SK-N-SH (cell line): ENCODE results near the gene HDGFL2. TPM values are rescaled to one million over a fixed set of nuclear protein-coding genes. Genes with fewer than 3 reads are reported as not detected.

Experiments used
- CTCF ChIA-PET: fragments of 300-600, 350-600 bp; formaldehyde crosslinking; extraction: SDS; loops from one replicate; lab custom pipeline; 2021; lab: Yijun Ruan, JAX
- POLR2A ChIA-PET: fragments of 350-600 bp; sonication (Branson Sonifier 250); formaldehyde crosslinking; extraction: SDS; loops from one replicate; lab custom pipeline; 2020; ENCODE audit warnings: antibody characterized with exemption, inconsistent platforms; lab: Yijun Ruan, JAX
- DNase-seq: peaks from one replicate; pipeline ENCODE4 v3.0.0; 2012
- H2AFZ ChIP-seq: fragments of 200-600 bp; sonication (generic); 2 replicates; pipeline ENCODE4 v1.8.1; 2016; ENCODE audit warnings: antibody characterized with exemption, mild to moderate bottlenecking, low read depth
- H3F3A ChIP-seq: fragments of 200-600 bp; sonication (generic); replicated peaks from 2 replicates; pipeline ENCODE3; 2016; ENCODE audit warnings: antibody characterized with exemption, mild to moderate bottlenecking; ENCODE audit not compliant: insufficient read depth
- H3K27ac ChIP-seq, 2 experiments: fragments of 200-500 bp in 1 of 2; fragments of 200-600 bp in 1 of 2; sonication (Bioruptor generic) in 1 of 2; sonication (generic), shearing (Covaris generic) in 1 of 2; 2 replicates each; pipeline versions ENCODE4 v1.5.1 to v1.6.1; 2014 to 2016; ENCODE audit warnings: low read depth in 2 of 2, inconsistent platforms in 1 of 2, low read length in 1 of 2, mild to moderate bottlenecking in 1 of 2, mixed read lengths in 1 of 2
- H3K27me3 ChIP-seq: fragments of 200-600 bp; sonication (generic), shearing (Covaris generic); 2 replicates; pipeline ENCODE4 v1.6.1; 2016; ENCODE audit warnings: mixed run types; ENCODE audit not compliant: insufficient read depth
- H3K36me3 ChIP-seq, 2 experiments: fragments of 200-500 bp in 1 of 2; fragments of 200-600 bp in 1 of 2; sonication (Bioruptor generic) in 1 of 2; sonication (generic) in 1 of 2; replicated peaks in 1 of 2; 2 replicates each; pipeline versions ENCODE3 to v1.5.1; 2014 to 2016; ENCODE audit warnings: low read length in 1 of 2, mild to moderate bottlenecking in 1 of 2; ENCODE audit not compliant: insufficient read depth in 2 of 2, control insufficient read depth in 1 of 2
- H3K4me1 ChIP-seq, 2 experiments: fragments of 200-500 bp in 1 of 2; fragments of 200-600 bp in 1 of 2; sonication (Bioruptor generic) in 1 of 2; sonication (generic), shearing (Covaris generic) in 1 of 2; 2 replicates each; pipeline versions ENCODE4 v1.5.1 to v1.6.1; 2014 to 2016; ENCODE audit warnings: low read depth in 1 of 2, low read length in 1 of 2, mixed run types in 1 of 2; ENCODE audit not compliant: insufficient read depth in 2 of 2, control insufficient read depth in 1 of 2
- H3K4me2 ChIP-seq: fragments of 200-600 bp; sonication (generic), shearing (Covaris generic); 2 replicates; pipeline ENCODE4 v1.6.1; 2017; ENCODE audit warnings: mixed run types
- H3K4me3 ChIP-seq, 2 experiments: fragments of 200-500 bp in 1 of 2; fragments of 200-600 bp in 1 of 2; sonication (Bioruptor generic) in 1 of 2; sonication (generic), shearing (Covaris generic) in 1 of 2; 2 replicates each; pipeline versions ENCODE4 v1.5.1 to v1.8.1; 2014 to 2016; ENCODE audit warnings: low read depth in 2 of 2, inconsistent platforms in 1 of 2, low read length in 1 of 2, mild to moderate bottlenecking in 1 of 2, mixed read lengths in 1 of 2, moderate library complexity in 1 of 2
- H3K79me2 ChIP-seq: fragments of 200-600 bp; sonication (generic); 2 replicates; pipeline ENCODE4 v1.8.1; 2017; ENCODE audit warnings: mild to moderate bottlenecking; ENCODE audit not compliant: insufficient read depth
- H3K9ac ChIP-seq: fragments of 200-600 bp; sonication (generic); 2 replicates; pipeline ENCODE4 v1.6.1; 2017; ENCODE audit warnings: mixed run types
- H3K9me2 ChIP-seq: fragments of 200-600 bp; sonication (generic); 2 replicates; pipeline ENCODE4 v1.6.1; 2017; ENCODE audit warnings: mixed run types
- H3K9me3 ChIP-seq: fragments of 200-600 bp; sonication (generic); 2 replicates; pipeline ENCODE4 v1.6.1; 2017; ENCODE audit warnings: mixed run types, mild to moderate bottlenecking, moderate library complexity
- H4K20me1 ChIP-seq: fragments of 200-600 bp; sonication (generic); 2 replicates; pipeline ENCODE4 v1.6.1; 2017; ENCODE audit warnings: mild to moderate bottlenecking, mixed run types; ENCODE audit not compliant: insufficient read depth
- ELF1 ChIP-seq: IDR thresholded peaks from 2 replicates; pipeline ENCODE4 v1.4.0; 2012
- EP300 ChIP-seq, 2 experiments: IDR thresholded peaks; 2 replicates each; pipeline versions ENCODE4 v1.4.0 to v1.6.1; 2012; ENCODE audit warnings: borderline replicate concordance in 1 of 2, low read depth in 1 of 2, low read length in 1 of 2
- GATA2 ChIP-seq: sonication (generic); formaldehyde crosslinking; IDR thresholded peaks from 2 replicates; pipeline ENCODE4 v1.5.0; 2020; ENCODE audit warnings: mild to moderate bottlenecking, missing genetic modification reagents
- JUND ChIP-seq: IDR thresholded peaks from 2 replicates; pipeline ENCODE4 v1.4.0; 2012
- MXI1 ChIP-seq: IDR thresholded peaks from 2 replicates; pipeline ENCODE4 v1.6.1; 2012; ENCODE audit warnings: mild to moderate bottlenecking, low read depth, low read length, improper control_type of control experiment
- NRF1 ChIP-seq: IDR thresholded peaks from 2 replicates; pipeline ENCODE4 v1.6.1; 2012; ENCODE audit warnings: low read depth, mild to moderate bottlenecking, low read length
- POLR2AphosphoS5 ChIP-seq: IDR thresholded peaks from 2 replicates; pipeline ENCODE4 v1.6.1; 2012; ENCODE audit warnings: low read depth, low read length
- RCOR1 ChIP-seq: fragments of 150-350 bp; IDR thresholded peaks from 2 replicates; pipeline ENCODE4 v1.6.1; 2017; ENCODE audit warnings: antibody characterized with exemption, low read length
- RFX5 ChIP-seq: IDR thresholded peaks from 2 replicates; pipeline ENCODE4 v1.6.1; 2012; ENCODE audit warnings: mild to moderate bottlenecking, improper control_type of control experiment, low read length
- RXRA ChIP-seq: IDR thresholded peaks from 2 replicates; pipeline ENCODE4 v1.4.0; 2012; ENCODE audit warnings: low read depth, mild to moderate bottlenecking, borderline replicate concordance
- SMC3 ChIP-seq: IDR thresholded peaks from 2 replicates; pipeline ENCODE4 v1.6.1; 2012; ENCODE audit warnings: low read depth, low read length, improper control_type of control experiment
- TAF1 ChIP-seq: IDR thresholded peaks from 2 replicates; pipeline ENCODE4 v1.6.1; 2012; ENCODE audit warnings: low read depth, mild to moderate bottlenecking, low read length, moderate library complexity, borderline replicate concordance
- TEAD4 ChIP-seq: IDR thresholded peaks from 2 replicates; pipeline ENCODE4 v1.4.0; 2012; ENCODE audit warnings: mild to moderate bottlenecking, borderline replicate concordance; ENCODE audit not compliant: insufficient read depth
- WGBS: methylation state at CpG from one replicate; pipeline ENCODE4 v1.1.6; 2017; ENCODE audit warnings: low lambda C conversion rate; 5-methylcytosine and 5-hydroxymethylcytosine counted together
- polyA plus RNA-seq, 3 experiments: library from polyadenylated mRNA; depleted of rRNA; stranded (reverse); fragments of >200 nt; gene quantifications; 2 replicates each; pipeline ENCODE4 v1.2.3, GENCODE V29; 2012
- TF ChIP-seq, protein P1 (sequence below): fragments of 150-350 bp; IDR thresholded peaks from 2 replicates; pipeline ENCODE4 v1.6.1; 2017; ENCODE audit warnings: antibody characterized with exemption, low read length, low read depth, borderline replicate concordance
- TF ChIP-seq, protein P2 (sequence below): IDR thresholded peaks from 2 replicates; pipeline ENCODE4 v1.6.1; 2012; ENCODE audit warnings: mild to moderate bottlenecking, low read depth, low read length, moderate library complexity
- TF ChIP-seq, protein P3 (sequence below): fragments of 150-350 bp; IDR thresholded peaks from 2 replicates; pipeline ENCODE4 v1.6.1; 2016; ENCODE audit warnings: mild to moderate bottlenecking, low read depth, low read length

The HDGFL2 gene
- polyA plus RNA-seq, 1 of the 3 experiments (the other 2 are of a cell fraction), result 77.8 TPM

DNA sequence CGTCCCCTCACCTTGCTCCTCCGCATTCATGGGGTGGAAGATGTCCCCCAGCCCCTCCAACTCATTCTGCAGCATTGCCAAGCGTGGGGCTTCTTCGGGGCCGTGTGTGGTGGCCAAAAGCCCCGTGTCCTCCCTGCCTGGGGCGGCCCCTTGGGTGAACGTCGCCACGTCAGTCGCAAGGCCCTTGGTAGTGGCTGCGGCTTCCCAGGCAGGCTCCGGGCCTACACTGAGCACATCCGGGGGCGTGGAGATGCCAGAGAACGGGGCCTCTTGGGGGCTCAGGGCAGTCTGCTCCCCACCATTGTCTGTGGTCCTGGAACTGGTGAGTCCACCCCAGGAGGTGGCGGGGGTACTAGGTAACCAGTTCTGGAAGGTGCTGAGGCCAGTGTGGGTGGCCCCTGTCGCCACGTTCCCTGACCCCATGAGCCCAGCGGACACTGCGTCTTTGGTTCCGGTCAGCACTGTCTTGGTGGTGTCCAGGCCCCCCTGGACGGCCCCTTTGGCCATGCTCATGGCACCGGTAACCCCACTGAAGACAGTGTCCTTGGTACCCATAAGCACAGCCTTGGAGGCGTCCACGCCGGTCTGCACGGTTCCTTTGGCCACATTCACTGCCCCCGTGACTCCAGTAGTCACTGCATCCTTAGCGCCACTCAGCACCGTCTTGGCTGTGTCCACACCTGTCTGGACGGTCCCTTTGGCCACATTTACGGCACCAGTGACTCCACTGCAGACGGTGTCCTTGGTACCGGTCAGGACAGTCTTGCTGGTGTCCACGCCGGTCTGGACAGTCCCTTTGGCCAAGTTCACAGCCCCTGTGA lies 38.5 kb downstream of the HDGFL2 start (continued):
- TF ChIP-seq, protein P1, sequence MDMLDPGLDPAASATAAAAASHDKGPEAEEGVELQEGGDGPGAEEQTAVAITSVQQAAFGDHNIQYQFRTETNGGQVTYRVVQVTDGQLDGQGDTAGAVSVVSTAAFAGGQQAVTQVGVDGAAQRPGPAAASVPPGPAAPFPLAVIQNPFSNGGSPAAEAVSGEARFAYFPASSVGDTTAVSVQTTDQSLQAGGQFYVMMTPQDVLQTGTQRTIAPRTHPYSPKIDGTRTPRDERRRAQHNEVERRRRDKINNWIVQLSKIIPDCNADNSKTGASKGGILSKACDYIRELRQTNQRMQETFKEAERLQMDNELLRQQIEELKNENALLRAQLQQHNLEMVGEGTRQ, result no peak
- TF ChIP-seq POLR2AphosphoS5, result no peak
- TF ChIP-seq RFX5, result no peak
- TF ChIP-seq, protein P2, sequence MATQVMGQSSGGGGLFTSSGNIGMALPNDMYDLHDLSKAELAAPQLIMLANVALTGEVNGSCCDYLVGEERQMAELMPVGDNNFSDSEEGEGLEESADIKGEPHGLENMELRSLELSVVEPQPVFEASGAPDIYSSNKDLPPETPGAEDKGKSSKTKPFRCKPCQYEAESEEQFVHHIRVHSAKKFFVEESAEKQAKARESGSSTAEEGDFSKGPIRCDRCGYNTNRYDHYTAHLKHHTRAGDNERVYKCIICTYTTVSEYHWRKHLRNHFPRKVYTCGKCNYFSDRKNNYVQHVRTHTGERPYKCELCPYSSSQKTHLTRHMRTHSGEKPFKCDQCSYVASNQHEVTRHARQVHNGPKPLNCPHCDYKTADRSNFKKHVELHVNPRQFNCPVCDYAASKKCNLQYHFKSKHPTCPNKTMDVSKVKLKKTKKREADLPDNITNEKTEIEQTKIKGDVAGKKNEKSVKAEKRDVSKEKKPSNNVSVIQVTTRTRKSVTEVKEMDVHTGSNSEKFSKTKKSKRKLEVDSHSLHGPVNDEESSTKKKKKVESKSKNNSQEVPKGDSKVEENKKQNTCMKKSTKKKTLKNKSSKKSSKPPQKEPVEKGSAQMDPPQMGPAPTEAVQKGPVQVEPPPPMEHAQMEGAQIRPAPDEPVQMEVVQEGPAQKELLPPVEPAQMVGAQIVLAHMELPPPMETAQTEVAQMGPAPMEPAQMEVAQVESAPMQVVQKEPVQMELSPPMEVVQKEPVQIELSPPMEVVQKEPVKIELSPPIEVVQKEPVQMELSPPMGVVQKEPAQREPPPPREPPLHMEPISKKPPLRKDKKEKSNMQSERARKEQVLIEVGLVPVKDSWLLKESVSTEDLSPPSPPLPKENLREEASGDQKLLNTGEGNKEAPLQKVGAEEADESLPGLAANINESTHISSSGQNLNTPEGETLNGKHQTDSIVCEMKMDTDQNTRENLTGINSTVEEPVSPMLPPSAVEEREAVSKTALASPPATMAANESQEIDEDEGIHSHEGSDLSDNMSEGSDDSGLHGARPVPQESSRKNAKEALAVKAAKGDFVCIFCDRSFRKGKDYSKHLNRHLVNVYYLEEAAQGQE, result no peak
- no peak for TF ChIP-seq RCOR1
- TF ChIP-seq TAF1, result no peak

DNA sequence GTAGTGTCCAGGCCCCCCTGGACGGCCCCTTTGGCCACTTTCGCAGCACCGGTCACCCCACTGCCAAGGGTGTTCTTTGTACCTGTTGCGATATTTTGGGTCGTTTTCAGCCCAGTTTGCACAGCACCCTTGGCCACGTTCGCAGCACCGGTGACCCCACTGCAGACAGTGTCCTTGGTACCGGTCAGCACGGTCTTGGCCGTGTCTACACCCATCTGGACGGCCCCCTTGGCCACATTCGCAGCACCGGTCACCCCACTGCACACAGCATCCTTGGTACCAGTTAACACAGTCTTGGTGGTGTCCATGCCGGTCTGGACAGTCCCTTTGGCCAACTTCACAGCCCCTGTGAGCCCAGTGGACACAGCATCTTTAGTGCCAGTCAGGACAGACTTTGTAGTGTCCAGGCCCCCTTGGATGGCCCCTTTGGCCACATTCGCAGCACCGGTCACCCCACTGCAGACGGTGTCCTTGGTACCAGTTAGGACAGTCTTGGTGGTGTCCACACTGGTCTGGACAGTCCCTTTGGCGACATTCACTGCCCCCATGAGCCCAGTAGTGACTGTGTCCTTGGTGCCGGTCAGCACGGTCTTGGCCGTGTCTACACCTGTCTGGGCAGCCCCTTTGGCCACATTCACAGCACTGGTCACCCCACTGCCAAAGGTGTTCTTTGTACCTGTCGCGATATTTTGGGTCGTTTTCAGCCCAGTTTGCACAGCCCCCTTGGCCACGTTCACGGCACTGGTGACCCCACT lies 39.4 kb downstream of the HDGFL2 start:
- no peak overlapping the region for H3K4me2 ChIP-seq
- H2AFZ ChIP-seq, result no peak overlapping the region
- 60% methylated on average over 18 of the region's 27 CpGs for WGBS
- H3K36me3 ChIP-seq, result no peaks in the 10 kb centered on the region
- no peak overlapping the region for H3K9ac ChIP-seq
- ChIA-PET POLR2A (no interaction called here), CTCF (no interaction called here)
- no peaks in the 10 kb centered on the region for H3F3A ChIP-seq
- no peak for DNase-seq
- no peak overlapping the region for H3K4me3 ChIP-seq
- no peaks in the 10 kb centered on the region for H4K20me1 ChIP-seq
- no peaks in the 10 kb centered on the region for H3K9me2 ChIP-seq
- 0 out of 4 replicates have a peak, but pooled peaks cover 0 to 4% of the 10 kb centered on the region in 2 experiments for H3K4me1 ChIP-seq
- no peak overlapping the region for H3K27ac ChIP-seq
- H3K27me3 ChIP-seq, result no peaks in the 10 kb centered on the region
- H3K9me3 ChIP-seq, result no peaks in the 10 kb centered on the region
- no peaks in the 10 kb centered on the region for H3K79me2 ChIP-seq
- TF ChIP-seq POLR2AphosphoS5 (no peak), EP300 (IDR thresholded peaks at IDR 0.05; ENCODE audit: borderline replicate concordance in 1 of 2, low read depth in 1 of 2, low read length in 1 of 2) (no peak), GATA2 (CRISPR knock-in tag) (no peak), TEAD4 (no peak), RXRA (no peak), NRF1 (no peak), MXI1 (no peak), JUND (no peak), ELF1 (no peak), SMC3 (no peak), RCOR1 (no peak)
- TF ChIP-seq, protein P3, sequence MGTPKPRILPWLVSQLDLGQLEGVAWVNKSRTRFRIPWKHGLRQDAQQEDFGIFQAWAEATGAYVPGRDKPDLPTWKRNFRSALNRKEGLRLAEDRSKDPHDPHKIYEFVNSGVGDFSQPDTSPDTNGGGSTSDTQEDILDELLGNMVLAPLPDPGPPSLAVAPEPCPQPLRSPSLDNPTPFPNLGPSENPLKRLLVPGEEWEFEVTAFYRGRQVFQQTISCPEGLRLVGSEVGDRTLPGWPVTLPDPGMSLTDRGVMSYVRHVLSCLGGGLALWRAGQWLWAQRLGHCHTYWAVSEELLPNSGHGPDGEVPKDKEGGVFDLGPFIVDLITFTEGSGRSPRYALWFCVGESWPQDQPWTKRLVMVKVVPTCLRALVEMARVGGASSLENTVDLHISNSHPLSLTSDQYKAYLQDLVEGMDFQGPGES, result no peak
- TF ChIP-seq, protein P1, result no peak
- TF ChIP-seq, protein P2, result no peak
